SK-N-SH (cell line): ENCODE measurements around the gene PCNX2.

Experiments used
- CTCF ChIP-seq: fragments of 200-600 bp; sonication (generic); IDR thresholded peaks from 2 replicates; pipeline ENCODE4 v1.6.1; 2017; ENCODE audit warnings: antibody characterized with exemption, mild to moderate bottlenecking, moderate library complexity
- EZH2phosphoT487 ChIP-seq: fragments of 200-600 bp; sonication (generic); IDR thresholded peaks from 2 replicates; pipeline ENCODE4 v1.6.1; 2017; ENCODE audit warnings: low read depth, mixed run types, mild to moderate bottlenecking, antibody characterized with exemption, moderate library complexity, borderline replicate concordance
- JUND ChIP-seq: IDR thresholded peaks from 2 replicates; pipeline ENCODE4 v1.4.0; 2012
- SIN3A ChIP-seq: IDR thresholded peaks from 2 replicates; pipeline ENCODE4 v1.6.1; 2012; ENCODE audit warnings: low read depth, mild to moderate bottlenecking, low read length, moderate library complexity, borderline replicate concordance
- TEAD4 ChIP-seq: IDR thresholded peaks from 2 replicates; pipeline ENCODE4 v1.4.0; 2012; ENCODE audit warnings: mild to moderate bottlenecking, borderline replicate concordance; ENCODE audit not compliant: insufficient read depth

- no peak for TF ChIP-seq EZH2phosphoT487
- TF ChIP-seq CTCF: no peak
- no peak for TF ChIP-seq SIN3A
- TF ChIP-seq TEAD4: no peak
- no peak for TF ChIP-seq JUND
These were observed 15.6 kb downstream of the PCNX2 start for GRCh38 chr1:233279971-233280370.
